Stromal cell of bone marrow (primary cell): Measurements from ENCODE around the gene WFDC10B.
"Not testable (repeated sequence)": the region's sequence is repeated elsewhere in the genome, so short reads cannot be mapped to it uniquely, and the experiment has no call there.

Experiments used
- DNase-seq: peaks from one replicate; pipeline ENCODE4 v3.0.0-alpha.2; 2012; ENCODE audit warnings: low read depth

WFDC10B gene

GRCh38 chr20:45704969-45705637, at the start of gene WFDC10B:
Gene WFDC10B, minus strand, starts transcription at chr20:45705019. Its CDS starts 19,027 bp downstream, at chr20:45685992.
- no peak for DNase-seq

GRCh38 chr20:45752746-45753145, 47.9 kb upstream of the WFDC10B start:
- DNase-seq: peak; percentile 75

- DNase-seq: no peak
Measured at GRCh38 chr20:45751721-45752120, 46.9 kb upstream of the WFDC10B start.

GRCh38 chr20:45745015-45745414, 40.2 kb upstream of the WFDC10B start:
- no peak for DNase-seq

GRCh38 chr20:45742596-45742995, 37.8 kb upstream of the WFDC10B start:
- no peak for DNase-seq

GRCh38 chr20:45735988-45736387, 31.2 kb upstream of the WFDC10B start:
- DNase-seq: no peak

GRCh38 chr20:45735552-45735951, 30.7 kb upstream of the WFDC10B start:
- DNase-seq: no peak

GRCh38 chr20:45732199-45732598, 27.4 kb upstream of the WFDC10B start:
- no peak for DNase-seq

- peak; percentile 4 for DNase-seq
Measured at GRCh38 chr20:45727044-45727443, 22.2 kb upstream of the WFDC10B start.

GRCh38 chr20:45725134-45725533, 20.3 kb upstream of the WFDC10B start:
- peak; percentile 3 for DNase-seq

- DNase-seq: no peak
Measured at GRCh38 chr20:45722047-45722446, 17.2 kb upstream of the WFDC10B start, which contains the start of gene SPINT4. Gene SPINT4, plus strand, starts transcription at chr20:45722347. Its CDS starts 21 bp downstream, at chr20:45722368.

- DNase-seq: not testable (repeated sequence)
Measured at GRCh38 chr20:45716141-45716688, 11.4 kb upstream of the WFDC10B start.

GRCh38 chr20:45701873-45702272, 2.9 kb downstream of the WFDC10B start, which contains the start of gene WFDC13:
Gene WFDC13, plus strand, starts transcription at chr20:45702038. Its CDS starts 86 bp downstream, at chr20:45702124.
- no peak for DNase-seq

- DNase-seq: no peak
Measured at GRCh38 chr20:45701104-45701503, 3.7 kb downstream of the WFDC10B start.

- DNase-seq: peak; percentile 8
Measured at GRCh38 chr20:45695496-45695895, 9.3 kb downstream of the WFDC10B start.

GRCh38 chr20:45693346-45693745, 11.5 kb downstream of the WFDC10B start:
- DNase-seq: not testable (repeated sequence)

- no peak for DNase-seq
Measured at GRCh38 chr20:45685896-45686295, 18.9 kb downstream of the WFDC10B start.

- no peak for DNase-seq
Measured at GRCh38 chr20:45679650-45680049, 25.2 kb downstream of the WFDC10B start.

- no peak for DNase-seq
Measured at GRCh38 chr20:45672765-45673164, 32.1 kb downstream of the WFDC10B start.

- no peak for DNase-seq
Measured at GRCh38 chr20:45670139-45670538, 34.7 kb downstream of the WFDC10B start, which contains the start of gene WFDC11. Gene WFDC11, minus strand, starts transcription at chr20:45670239. Its CDS starts 19,639 bp downstream, at chr20:45650600.

- DNase-seq: not testable (repeated sequence)
Measured at GRCh38 chr20:45657038-45657437, 47.8 kb downstream of the WFDC10B start.

- not testable (repeated sequence) for DNase-seq
Measured at GRCh38 chr20:45651726-45652125, 53.1 kb downstream of the WFDC10B start.

- no peak for DNase-seq
Measured at GRCh38 chr20:45649312-45649863, 55.4 kb downstream of the WFDC10B start.
